K562 (cell line): ENCODE results near the gene COX5A. TPM values are rescaled to one million over a fixed set of nuclear protein-coding genes. Genes with fewer than 3 reads are reported as not detected.

Source experiments
- CHD1 ChIP-seq: fragments of 200-600 bp; sonication (generic); IDR thresholded peaks from one replicate; pipeline ENCODE4 v1.6.1; 2012; ENCODE audit warnings: mild to moderate bottlenecking, moderate library complexity, low read length, inconsistent platforms
- CTBP1 ChIP-seq: fragments of 450-650 bp; IDR thresholded peaks from 2 replicates; pipeline ENCODE4 v1.6.1; 2016; ENCODE audit warnings: borderline replicate concordance
- HDAC1 ChIP-seq, 2 experiments: fragments of 450-650 bp; IDR thresholded peaks; 2 replicates each; pipeline ENCODE4 v1.6.1; 2016 to 2017; ENCODE audit warnings: inconsistent platforms in 1 of 2, mild to moderate bottlenecking in 1 of 2, moderate library complexity in 1 of 2
- HDAC3 ChIP-seq: fragments of 450-650 bp; IDR thresholded peaks from 2 replicates; pipeline ENCODE4 v1.6.1; 2018; ENCODE audit warnings: borderline replicate concordance, mild to moderate bottlenecking, moderate library complexity; ENCODE audit not compliant: partially characterized antibody
- HDAC8 ChIP-seq: fragments of 450-650 bp; IDR thresholded peaks from 2 replicates; pipeline ENCODE4 v1.6.1; 2016; ENCODE audit warnings: mild to moderate bottlenecking, missing genetic modification characterization, moderate library complexity, missing compliant biosample characterization
- NFIC ChIP-seq: fragments of 450-650 bp; IDR thresholded peaks from 2 replicates; pipeline ENCODE4 v1.6.1; 2017; ENCODE audit warnings: mild to moderate bottlenecking, inconsistent platforms
- POLR2B ChIP-seq: fragments of 450-650 bp; IDR thresholded peaks from 2 replicates; pipeline ENCODE4 v1.6.1; 2018; ENCODE audit warnings: low read depth; ENCODE audit not compliant: partially characterized antibody
- PTBP1 ChIP-seq: fragments of 200-400 bp; formaldehyde crosslinking; IDR thresholded peaks from 2 replicates; pipeline ENCODE4 v1.6.1; 2017; ENCODE audit warnings: low read depth, low read length
- SIRT6 ChIP-seq: IDR thresholded peaks from one replicate; pipeline ENCODE4 v1.6.1; 2012; ENCODE audit warnings: low read depth, mild to moderate bottlenecking, control low read depth, inconsistent platforms, low read length, moderate library complexity
- SOX6 ChIP-seq: fragments of 450-650 bp; IDR thresholded peaks from 2 replicates; pipeline ENCODE4 v1.6.1; 2014; ENCODE audit warnings: mild to moderate bottlenecking
- TCFL5 ChIP-seq: fragments of 250-450 bp; sonication (Bioruptor Pico); conservative IDR thresholded peaks from 2 replicates; pipeline ENCODE4 v1.6.1; 2021; ENCODE audit warnings: mild to moderate bottlenecking, moderate library complexity, matching md5 sums
- ZBTB2 ChIP-seq: fragments of 450-650 bp; IDR thresholded peaks from 2 replicates; pipeline ENCODE4 v1.6.1; 2016; ENCODE audit warnings: antibody characterized with exemption
- ZSCAN32 ChIP-seq: fragments of 450-650 bp; formaldehyde crosslinking; IDR thresholded peaks from 2 replicates; pipeline ENCODE4 v1.4.0; 2020; ENCODE audit warnings: mild to moderate bottlenecking, moderate library complexity
- polyA plus RNA-seq, 8 experiments: library from polyadenylated mRNA; depleted of rRNA in 4 of 8; stranded (reverse) in 5 of 8; unstranded in 3 of 8; fragments of >200 nt; fragmentation: Nextera tagmentation in 2 of 8; fragmentation: Illumina TruSeq in 1 of 8; extraction: Ambion mirVana in 2 of 8; extraction: Trizol in 1 of 8; gene quantifications; 2 replicates each; pipeline versions ENCODE4 v1.2.1 to v1.2.3, GENCODE V29; 2011 to 2014; ENCODE audit warnings: inconsistent platforms in 1 of 8, missing spikeins in 1 of 8
- total RNA-seq, 7 experiments: library from RNA; depleted of rRNA in 6 of 7; stranded (reverse); fragments of >200 nt in 6 of 7; fragmentation: Illumina TruSeq in 2 of 7; extraction: Trizol in 2 of 7; gene quantifications; 2 replicates each; pipeline versions ENCODE4 v1.2.1 to v1.2.3, GENCODE V29; 2011 to 2021; ENCODE audit warnings: low replicate concordance in 1 of 7
- TF ChIP-seq, protein P1 (sequence below): fragments of 200-800 bp; sonication (Bioruptor generic); IDR thresholded peaks from 2 replicates; pipeline ENCODE4 v1.6.1; 2016; ENCODE audit warnings: missing genetic modification characterization, missing compliant biosample characterization
- TF ChIP-seq, protein P2 (sequence below): fragments of 450-650 bp; formaldehyde crosslinking; IDR thresholded peaks from 2 replicates; pipeline ENCODE4 v1.4.0; 2020; ENCODE audit warnings: mild to moderate bottlenecking, moderate library complexity
- TF ChIP-seq, protein P3 (sequence below): fragments of 250-450 bp; sonication (Bioruptor Pico); IDR thresholded peaks from 2 replicates; pipeline ENCODE4 v1.8.0; 2021; ENCODE audit warnings: mild to moderate bottlenecking, moderate library complexity
- TF ChIP-seq, protein P4 (sequence below): fragments of 450-650 bp; IDR thresholded peaks from 2 replicates; pipeline ENCODE4 v1.6.1; 2016; ENCODE audit warnings: missing biosample characterization, missing genetic modification characterization

COX5A gene
- total and polyA plus RNA-seq, 9 of the 15 experiments (the other 6 are each of a cell fraction or from before 2014, with no cell fraction given): 86.8 to 553 (median 371) TPM

DNA sequence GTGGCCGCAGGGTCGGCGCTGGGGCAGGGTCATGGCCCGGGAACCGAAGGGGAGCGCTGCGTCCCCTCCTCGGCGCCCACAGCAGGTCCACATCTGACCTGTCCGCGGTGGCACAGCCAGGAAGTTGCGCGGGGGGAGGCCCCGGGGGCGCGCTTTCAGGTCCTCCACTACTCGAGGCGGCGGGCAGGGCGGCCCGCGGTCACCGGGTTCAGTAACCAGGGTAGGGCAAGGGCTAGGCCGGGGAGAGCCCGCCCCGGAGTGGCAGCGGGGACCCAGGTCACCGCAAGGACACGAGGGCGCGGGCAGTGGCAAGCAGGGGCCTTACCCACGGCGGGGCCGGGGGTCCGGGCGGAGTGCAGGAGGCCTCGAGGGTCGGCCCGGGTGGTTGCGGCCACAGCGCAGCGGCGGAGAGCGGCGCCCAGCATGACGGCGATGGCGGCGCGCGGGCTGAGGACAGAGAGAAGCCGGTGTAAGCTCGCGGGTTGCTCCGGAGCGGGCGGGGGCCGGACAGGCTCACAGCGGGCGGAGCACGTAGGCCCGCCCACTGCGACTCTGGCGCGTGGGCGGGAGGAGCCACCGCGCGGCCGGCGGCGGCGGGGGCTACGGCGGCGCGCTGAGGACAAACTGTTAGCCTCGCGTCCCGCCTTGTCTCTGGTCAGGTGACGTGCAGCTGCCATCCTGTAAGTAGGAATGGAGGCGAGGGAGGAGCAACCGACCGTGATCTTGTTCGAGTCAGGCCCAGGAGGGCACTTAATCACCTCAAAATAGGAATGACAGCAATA lies at the start of gene COX5A (continued):
- TF ChIP-seq, protein P1, sequence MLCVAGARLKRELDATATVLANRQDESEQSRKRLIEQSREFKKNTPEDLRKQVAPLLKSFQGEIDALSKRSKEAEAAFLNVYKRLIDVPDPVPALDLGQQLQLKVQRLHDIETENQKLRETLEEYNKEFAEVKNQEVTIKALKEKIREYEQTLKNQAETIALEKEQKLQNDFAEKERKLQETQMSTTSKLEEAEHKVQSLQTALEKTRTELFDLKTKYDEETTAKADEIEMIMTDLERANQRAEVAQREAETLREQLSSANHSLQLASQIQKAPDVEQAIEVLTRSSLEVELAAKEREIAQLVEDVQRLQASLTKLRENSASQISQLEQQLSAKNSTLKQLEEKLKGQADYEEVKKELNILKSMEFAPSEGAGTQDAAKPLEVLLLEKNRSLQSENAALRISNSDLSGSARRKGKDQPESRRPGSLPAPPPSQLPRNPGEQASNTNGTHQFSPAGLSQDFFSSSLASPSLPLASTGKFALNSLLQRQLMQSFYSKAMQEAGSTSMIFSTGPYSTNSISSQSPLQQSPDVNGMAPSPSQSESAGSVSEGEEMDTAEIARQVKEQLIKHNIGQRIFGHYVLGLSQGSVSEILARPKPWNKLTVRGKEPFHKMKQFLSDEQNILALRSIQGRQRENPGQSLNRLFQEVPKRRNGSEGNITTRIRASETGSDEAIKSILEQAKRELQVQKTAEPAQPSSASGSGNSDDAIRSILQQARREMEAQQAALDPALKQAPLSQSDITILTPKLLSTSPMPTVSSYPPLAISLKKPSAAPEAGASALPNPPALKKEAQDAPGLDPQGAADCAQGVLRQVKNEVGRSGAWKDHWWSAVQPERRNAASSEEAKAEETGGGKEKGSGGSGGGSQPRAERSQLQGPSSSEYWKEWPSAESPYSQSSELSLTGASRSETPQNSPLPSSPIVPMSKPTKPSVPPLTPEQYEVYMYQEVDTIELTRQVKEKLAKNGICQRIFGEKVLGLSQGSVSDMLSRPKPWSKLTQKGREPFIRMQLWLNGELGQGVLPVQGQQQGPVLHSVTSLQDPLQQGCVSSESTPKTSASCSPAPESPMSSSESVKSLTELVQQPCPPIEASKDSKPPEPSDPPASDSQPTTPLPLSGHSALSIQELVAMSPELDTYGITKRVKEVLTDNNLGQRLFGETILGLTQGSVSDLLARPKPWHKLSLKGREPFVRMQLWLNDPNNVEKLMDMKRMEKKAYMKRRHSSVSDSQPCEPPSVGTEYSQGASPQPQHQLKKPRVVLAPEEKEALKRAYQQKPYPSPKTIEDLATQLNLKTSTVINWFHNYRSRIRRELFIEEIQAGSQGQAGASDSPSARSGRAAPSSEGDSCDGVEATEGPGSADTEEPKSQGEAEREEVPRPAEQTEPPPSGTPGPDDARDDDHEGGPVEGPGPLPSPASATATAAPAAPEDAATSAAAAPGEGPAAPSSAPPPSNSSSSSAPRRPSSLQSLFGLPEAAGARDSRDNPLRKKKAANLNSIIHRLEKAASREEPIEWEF (CRISPR knock-in tag): no peak
- TF ChIP-seq HDAC8 (no peak), ZBTB2 (no peak), CTBP1 (peak; percentile 91), HDAC3 (no peak), SOX6 (peak; percentile 62; the same call in 1 of the 2 replicates), POLR2B (peak; percentile 70), TCFL5 (CRISPR knock-in tag) (no peak), HDAC1 (IDR thresholded peaks at IDR 0.05) (peak; percentile 10 to 77; a peak in 1 of 4 replicates), PTBP1 (no peak), CHD1 (no peak), SIRT6 (no peak), ZSCAN32 (CRISPR knock-in tag) (no peak), NFIC (0 out of 2 replicates have a peak, but pooled peaks have one; percentile 11)
- TF ChIP-seq, protein P2, sequence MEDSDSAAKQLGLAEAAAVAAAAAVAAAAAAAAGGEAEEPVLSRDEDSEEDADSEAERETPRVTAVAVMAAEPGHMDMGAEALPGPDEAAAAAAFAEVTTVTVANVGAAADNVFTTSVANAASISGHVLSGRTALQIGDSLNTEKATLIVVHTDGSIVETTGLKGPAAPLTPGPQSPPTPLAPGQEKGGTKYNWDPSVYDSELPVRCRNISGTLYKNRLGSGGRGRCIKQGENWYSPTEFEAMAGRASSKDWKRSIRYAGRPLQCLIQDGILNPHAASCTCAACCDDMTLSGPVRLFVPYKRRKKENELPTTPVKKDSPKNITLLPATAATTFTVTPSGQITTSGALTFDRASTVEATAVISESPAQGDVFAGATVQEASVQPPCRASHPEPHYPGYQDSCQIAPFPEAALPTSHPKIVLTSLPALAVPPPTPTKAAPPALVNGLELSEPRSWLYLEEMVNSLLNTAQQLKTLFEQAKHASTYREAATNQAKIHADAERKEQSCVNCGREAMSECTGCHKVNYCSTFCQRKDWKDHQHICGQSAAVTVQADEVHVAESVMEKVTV (CRISPR knock-in tag): no peak
- TF ChIP-seq, protein P3, sequence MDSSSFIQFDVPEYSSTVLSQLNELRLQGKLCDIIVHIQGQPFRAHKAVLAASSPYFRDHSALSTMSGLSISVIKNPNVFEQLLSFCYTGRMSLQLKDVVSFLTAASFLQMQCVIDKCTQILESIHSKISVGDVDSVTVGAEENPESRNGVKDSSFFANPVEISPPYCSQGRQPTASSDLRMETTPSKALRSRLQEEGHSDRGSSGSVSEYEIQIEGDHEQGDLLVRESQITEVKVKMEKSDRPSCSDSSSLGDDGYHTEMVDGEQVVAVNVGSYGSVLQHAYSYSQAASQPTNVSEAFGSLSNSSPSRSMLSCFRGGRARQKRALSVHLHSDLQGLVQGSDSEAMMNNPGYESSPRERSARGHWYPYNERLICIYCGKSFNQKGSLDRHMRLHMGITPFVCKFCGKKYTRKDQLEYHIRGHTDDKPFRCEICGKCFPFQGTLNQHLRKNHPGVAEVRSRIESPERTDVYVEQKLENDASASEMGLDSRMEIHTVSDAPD (CRISPR knock-in tag): no peak
- TF ChIP-seq, protein P4, sequence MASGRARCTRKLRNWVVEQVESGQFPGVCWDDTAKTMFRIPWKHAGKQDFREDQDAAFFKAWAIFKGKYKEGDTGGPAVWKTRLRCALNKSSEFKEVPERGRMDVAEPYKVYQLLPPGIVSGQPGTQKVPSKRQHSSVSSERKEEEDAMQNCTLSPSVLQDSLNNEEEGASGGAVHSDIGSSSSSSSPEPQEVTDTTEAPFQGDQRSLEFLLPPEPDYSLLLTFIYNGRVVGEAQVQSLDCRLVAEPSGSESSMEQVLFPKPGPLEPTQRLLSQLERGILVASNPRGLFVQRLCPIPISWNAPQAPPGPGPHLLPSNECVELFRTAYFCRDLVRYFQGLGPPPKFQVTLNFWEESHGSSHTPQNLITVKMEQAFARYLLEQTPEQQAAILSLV (tag): no peak
